Peyer's patch (tissue), 4 donors: Measurements from ENCODE around the gene LONRF3. TPM values are rescaled to one million over a fixed set of nuclear protein-coding genes. Genes with fewer than 3 reads are reported as not detected.

Experiments used
- DNase-seq, 3 donors: peaks; one replicate each; pipeline ENCODE4 v3.0.0-alpha.2; 2017 to 2019
- H3K27ac ChIP-seq, 4 donors: fragments of 200-600 bp; sonication (generic); one replicate each; pipeline ENCODE4 v1.5.1; 2016 to 2019
- H3K27me3 ChIP-seq, 2 donors: fragments of 200-600 bp; sonication (generic); one replicate each; pipeline ENCODE4 v1.5.1; 2019
- H3K36me3 ChIP-seq, 3 donors: fragments of 200-600 bp; sonication (generic); one replicate each; pipeline ENCODE4 v1.5.1; 2016 to 2019
- H3K4me1 ChIP-seq, 4 donors: fragments of 200-600 bp; sonication (generic); one replicate each; pipeline ENCODE4 v1.5.1; 2016 to 2019
- H3K4me3 ChIP-seq, 4 donors: fragments of 200-600 bp; sonication (generic); 1 replicate in 3 of 4; 2 replicates in 1 of 4; pipeline ENCODE4 v1.5.1; 2016 to 2019; ENCODE audit warnings: mild to moderate bottlenecking in 1 of 4
- H3K9me3 ChIP-seq, 4 donors: fragments of 200-600 bp; sonication (generic); one replicate each; pipeline ENCODE4 v1.5.1; 2016 to 2019; ENCODE audit warnings: mild to moderate bottlenecking in 1 of 4
- CTCF ChIP-seq, 6 experiments: fragments of 450-650 bp in 4 of 6; fragments of 200-600 bp in 2 of 6; sonication (generic) in 1 of 6; IDR thresholded peaks; one replicate each; pipeline ENCODE4 v1.5.1; 2017 to 2019; ENCODE audit warnings: antibody characterized with exemption in 6 of 6, mild to moderate bottlenecking in 3 of 6, moderate library complexity in 1 of 6
- POLR2A ChIP-seq, 2 donors: fragments of 450-650 bp; IDR thresholded peaks; one replicate each; pipeline ENCODE4 v1.5.1; 2017; ENCODE audit warnings: antibody characterized with exemption in 2 of 2, mild to moderate bottlenecking in 2 of 2, moderate library complexity in 2 of 2
- total RNA-seq, 4 donors: library from RNA; depleted of rRNA; stranded (reverse); fragments of >200 nt; gene quantifications; one replicate each; pipeline ENCODE4 v1.1.0, GENCODE V29; 2016

The LONRF3 gene
- total RNA-seq, 4 donors from 2014 or later = 5.0 to 10.7 (median 6.6) TPM

DNA sequence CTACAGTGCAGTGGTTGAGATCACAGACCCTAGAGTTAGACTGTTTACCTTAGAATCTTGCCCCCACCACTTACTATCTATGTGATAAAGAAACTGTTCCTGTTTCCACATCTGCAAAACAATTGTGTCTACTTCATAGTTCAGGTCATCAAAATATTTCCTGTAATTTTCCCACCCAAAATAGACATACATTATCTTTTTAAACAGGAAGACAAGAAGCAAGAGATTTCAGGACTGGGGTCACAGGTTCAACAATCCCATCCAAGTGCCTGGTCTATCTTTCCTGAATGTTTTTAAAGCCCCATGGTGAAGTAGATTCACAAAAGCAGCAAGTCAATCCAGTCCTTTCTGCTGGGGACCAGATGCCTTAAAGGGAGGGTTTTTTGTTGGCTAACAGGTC lies 56.6 kb downstream of the LONRF3 start:
- H3K27me3 ChIP-seq = no peaks in the 10 kb centered on the region
- no peaks in the 10 kb centered on the region for H3K4me1 ChIP-seq
- no peak for DNase-seq
- no peak overlapping the region for H3K27ac ChIP-seq
- TF ChIP-seq CTCF (IDR thresholded peaks at IDR 0.05) (no peak), POLR2A (IDR thresholded peaks at IDR 0.05) (no peak)
- no peaks in the 10 kb centered on the region for H3K36me3 ChIP-seq
- no peak overlapping the region for H3K4me3 ChIP-seq
- no peaks in the 10 kb centered on the region for H3K9me3 ChIP-seq

DNA sequence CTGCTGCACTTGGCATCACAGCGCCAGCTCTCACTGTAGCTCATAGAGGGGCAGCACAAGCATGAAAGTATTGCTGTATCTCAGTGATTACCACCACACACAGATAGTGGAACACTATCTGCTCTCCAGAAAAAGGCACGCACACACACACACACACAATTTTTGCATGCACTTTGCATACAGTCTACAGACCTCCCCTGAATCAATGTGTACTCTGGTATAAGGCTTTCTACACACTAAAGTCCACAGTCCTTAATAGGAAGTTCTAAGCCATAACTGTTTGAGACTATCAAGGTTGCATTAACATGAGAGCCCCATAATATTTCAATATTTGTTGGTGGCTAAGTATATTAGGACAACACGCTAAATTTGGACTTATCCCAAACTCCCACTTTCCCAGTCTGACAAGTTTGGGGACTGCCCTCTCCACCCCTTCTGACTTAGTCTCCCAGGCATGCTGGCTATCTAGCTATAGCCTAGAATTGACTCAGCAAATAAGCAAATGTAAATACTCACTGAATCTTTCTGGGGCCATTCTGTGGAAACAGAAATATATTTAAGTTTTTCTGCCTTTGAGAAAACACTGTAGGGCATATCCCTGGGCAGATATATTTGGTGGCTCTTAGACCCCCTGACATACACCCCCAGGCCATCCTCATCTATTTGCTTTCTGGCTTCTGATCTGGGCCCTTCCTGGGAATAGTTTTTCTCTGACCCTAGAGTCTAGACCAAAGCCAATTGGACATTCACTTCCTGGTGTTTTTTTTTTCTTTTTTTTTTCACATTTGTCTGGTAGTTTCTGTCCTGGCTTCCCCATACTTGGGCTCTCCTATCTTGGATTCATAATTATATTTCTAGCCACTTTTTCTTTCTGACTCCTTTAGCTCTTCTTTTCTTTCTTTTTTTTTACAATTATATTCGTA lies 62.0 kb downstream of the LONRF3 start:
- H3K9me3 ChIP-seq = no peaks in the 10 kb centered on the region
- no peak for DNase-seq
- no peaks in the 10 kb centered on the region for H3K36me3 ChIP-seq
- no peak overlapping the region for H3K27ac ChIP-seq
- H3K27me3 ChIP-seq = no peaks in the 10 kb centered on the region
- H3K4me3 ChIP-seq = no peak overlapping the region
- no peaks in the 10 kb centered on the region for H3K4me1 ChIP-seq
- TF ChIP-seq CTCF (IDR thresholded peaks at IDR 0.05) = no peak
- no peak for TF ChIP-seq POLR2A (IDR thresholded peaks at IDR 0.05)

- Histone ChIP-seq H3K27ac (peak overlapping the region in 1 of 4 donors; percentile 50), H3K27me3 (no peaks in the 10 kb centered on the region), H3K36me3 (no peaks in the 10 kb centered on the region), H3K4me3 (no peak overlapping the region), H3K9me3 (no peaks in the 10 kb centered on the region), H3K4me1 (no peaks in the 10 kb centered on the region)
- TF ChIP-seq POLR2A (IDR thresholded peaks at IDR 0.05) = no peak
- TF ChIP-seq CTCF (IDR thresholded peaks at IDR 0.05) = no peak
- DNase-seq = no peak
These were observed 66.0 kb downstream of the LONRF3 start for GRCh38 chrX:119040432-119040831.

GRCh38 chrX:119041175-119041574 lies 66.8 kb downstream of the LONRF3 start:
- TF ChIP-seq CTCF (IDR thresholded peaks at IDR 0.05) = no peak
- no peak for TF ChIP-seq POLR2A (IDR thresholded peaks at IDR 0.05)
- no peaks in the 10 kb centered on the region for H3K27me3 ChIP-seq

DNA sequence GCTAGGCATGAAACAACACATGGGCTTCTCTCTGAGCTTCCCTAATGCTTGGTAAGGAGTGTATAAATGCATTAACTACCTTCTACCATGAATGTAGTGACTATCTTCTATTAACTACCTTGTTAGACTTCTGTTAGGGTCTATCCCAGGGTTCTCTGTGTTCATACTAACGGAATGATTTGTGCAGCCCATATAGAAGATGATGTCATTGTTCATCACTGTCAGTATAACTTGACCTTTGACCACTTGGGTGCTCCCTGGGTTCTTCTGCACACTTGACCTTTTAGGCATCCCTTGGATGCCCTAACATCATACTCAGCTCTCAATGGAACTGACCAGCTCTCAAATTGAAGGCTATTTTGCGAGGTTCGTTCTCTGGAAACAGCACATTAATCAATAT lies 67.6 kb downstream of the LONRF3 start:
- H3K4me3 ChIP-seq = no peak overlapping the region
- no peak for DNase-seq
- no peak for TF ChIP-seq POLR2A (IDR thresholded peaks at IDR 0.05)
- TF ChIP-seq CTCF (IDR thresholded peaks at IDR 0.05) = no peak
- H3K9me3 ChIP-seq = no peaks in the 10 kb centered on the region
- H3K4me1 ChIP-seq = no peaks in the 10 kb centered on the region
- H3K27ac ChIP-seq = peak overlapping the region in 2 of 4 donors; percentile 50 to 62
- no peaks in the 10 kb centered on the region for H3K27me3 ChIP-seq
- no peaks in the 10 kb centered on the region for H3K36me3 ChIP-seq

More at GRCh38 chrX:119041175-119041574, 66.8 kb downstream of the LONRF3 start:
- peak overlapping the region in 2 of 4 donors; percentile 50 to 62 for H3K27ac ChIP-seq
- peak; percentile 17 to 82 (median 51) for DNase-seq
- no peaks in the 10 kb centered on the region for H3K36me3 ChIP-seq
- no peaks in the 10 kb centered on the region for H3K9me3 ChIP-seq
- H3K4me1 ChIP-seq = no peaks in the 10 kb centered on the region
- H3K4me3 ChIP-seq = no peak overlapping the region
